SU-DHL-6 (cell line): ENCODE measurements around the gene SNX9.

Experiments
- H2AFZ ChIP-seq: fragments of 200-600 bp; sonication (generic); 2 replicates; pipeline ENCODE4 v1.6.1; 2014; ENCODE audit warnings: low read depth, mild to moderate bottlenecking, moderate library complexity, mixed read lengths, antibody characterized with exemption, low read length; ENCODE audit not compliant: severe bottlenecking
- H3F3A ChIP-seq: fragments of 200-600 bp; shearing (Covaris generic); 2 replicates; pipeline ENCODE4 v1.6.0; 2016; ENCODE audit warnings: antibody characterized with exemption, mild to moderate bottlenecking; ENCODE audit not compliant: insufficient read depth
- H3K27ac ChIP-seq: fragments of 200-600 bp; sonication (generic); 2 replicates; pipeline ENCODE4 v1.5.1; 2016; ENCODE audit warnings: low read depth, mild to moderate bottlenecking, low read length, moderate library complexity, mixed read lengths
- H3K27me3 ChIP-seq: fragments of 200-600 bp; sonication (generic), shearing (Covaris generic); 2 replicates; pipeline ENCODE4 v1.6.0; 2014; ENCODE audit warnings: mild to moderate bottlenecking, low read length
- H3K36me3 ChIP-seq: fragments of 200-600 bp; sonication (generic); 2 replicates; pipeline ENCODE4 v1.6.1; 2014; ENCODE audit warnings: mild to moderate bottlenecking, low read length, mixed read lengths
- H3K4me2 ChIP-seq: fragments of 300-600, 200-600 bp; shearing (Covaris generic), sonication (generic); 2 replicates; pipeline ENCODE4 v1.6.0; 2014; ENCODE audit warnings: low read length, low read depth, mild to moderate bottlenecking; ENCODE audit not compliant: poor library complexity, severe bottlenecking
- H3K4me3 ChIP-seq: fragments of 200-600 bp; sonication (generic); 2 replicates; pipeline ENCODE4 v1.5.1; 2014; ENCODE audit warnings: antibody characterized with exemption, low read length, mild to moderate bottlenecking, mixed read lengths; ENCODE audit not compliant: insufficient read depth, poor library complexity, severe bottlenecking
- H3K79me2 ChIP-seq: fragments of 200-600 bp; sonication (generic); 2 replicates; pipeline ENCODE4 v1.6.1; 2014; ENCODE audit warnings: mild to moderate bottlenecking, low read length, moderate library complexity; ENCODE audit not compliant: insufficient read depth
- H3K9ac ChIP-seq: fragments of 200-600 bp; sonication (generic); 2 replicates; pipeline ENCODE4 v1.7.0; 2014; ENCODE audit warnings: mild to moderate bottlenecking, low read length
- H3K9me2 ChIP-seq: fragments of 200-600 bp; sonication (generic); replicated peaks from 2 replicates; pipeline ENCODE4 v1.6.1; 2014; ENCODE audit warnings: low read length; ENCODE audit not compliant: insufficient read depth
- H3K9me3 ChIP-seq: fragments of 200-600 bp; sonication (generic); 2 replicates; pipeline ENCODE4 v1.6.1; 2014; ENCODE audit warnings: low read length, mixed read lengths; ENCODE audit not compliant: insufficient read depth
- H4K20me1 ChIP-seq: fragments of 200-600 bp; sonication (generic); 2 replicates; pipeline ENCODE4 v1.6.1; 2014; ENCODE audit warnings: low read depth, mild to moderate bottlenecking, antibody characterized with exemption, low read length, moderate library complexity, mixed read lengths
- CTCF ChIP-seq: fragments of 200-600 bp; sonication (generic); IDR thresholded peaks from one replicate; pipeline ENCODE4 v1.5.1; 2017; ENCODE audit warnings: antibody characterized with exemption, mild to moderate bottlenecking, low read length, moderate library complexity; ENCODE audit not compliant: insufficient read depth, poor library complexity, severe bottlenecking
- EZH2phosphoT487 ChIP-seq: fragments of 200-600 bp; sonication (generic), shearing (Covaris generic); conservative IDR thresholded peaks from 2 replicates; pipeline ENCODE4 v1.6.1; 2018; ENCODE audit warnings: mild to moderate bottlenecking, antibody characterized with exemption, low read length, moderate library complexity, mixed read lengths

Gene SNX9

GRCh38 chr6:157832250-157832967 lies 9.4 kb downstream of the SNX9 start:
- Histone ChIP-seq H3F3A (no peaks in the 10 kb centered on the region), H2AFZ (no peak overlapping the region), H3K9ac (no peak overlapping the region), H3K36me3 (no peaks in the 10 kb centered on the region), H3K79me2 (no peaks in the 10 kb centered on the region), H3K4me2 (no peak overlapping the region), H4K20me1 (no peaks in the 10 kb centered on the region; the same call in 1 of the 2 replicates), H3K9me3 (no peaks in the 10 kb centered on the region), H3K27me3 (no peaks in the 10 kb centered on the region), H3K4me3 (no peak overlapping the region), H3K27ac (no peak overlapping the region), H3K9me2 (no peaks in the 10 kb centered on the region)
- TF ChIP-seq EZH2phosphoT487 = no peak
- no peak for TF ChIP-seq CTCF

GRCh38 chr6:157834549-157834948 lies 11.5 kb downstream of the SNX9 start:
- Histone ChIP-seq H3K9ac (no peak overlapping the region), H3F3A (no peaks in the 10 kb centered on the region), H3K27ac (no peak overlapping the region), H3K27me3 (no peaks in the 10 kb centered on the region), H3K79me2 (no peaks in the 10 kb centered on the region), H4K20me1 (no peaks in the 10 kb centered on the region), H2AFZ (no peak overlapping the region), H3K4me2 (no peak overlapping the region), H3K36me3 (no peaks in the 10 kb centered on the region), H3K4me3 (no peak overlapping the region), H3K9me2 (no peaks in the 10 kb centered on the region), H3K9me3 (no peaks in the 10 kb centered on the region)
- TF ChIP-seq EZH2phosphoT487 = no peak
- no peak for TF ChIP-seq CTCF

GRCh38 chr6:157838718-157839430 lies 15.8 kb downstream of the SNX9 start:
- Histone ChIP-seq H3K9ac (no peak overlapping the region), H4K20me1 (no peaks in the 10 kb centered on the region), H3K79me2 (no peaks in the 10 kb centered on the region), H3K27ac (no peak overlapping the region), H3K36me3 (no peaks in the 10 kb centered on the region), H3K27me3 (no peaks in the 10 kb centered on the region), H3F3A (no peaks in the 10 kb centered on the region), H3K4me2 (no peak overlapping the region), H3K4me3 (no peak overlapping the region), H3K9me2 (no peaks in the 10 kb centered on the region), H3K9me3 (no peaks in the 10 kb centered on the region), H2AFZ (no peak overlapping the region)
- TF ChIP-seq EZH2phosphoT487 = no peak
- TF ChIP-seq CTCF = no peak
